GM18867 (cell line): ENCODE results near the gene MUCL3.
"Not testable (repeated sequence)": the region's sequence is repeated elsewhere in the genome, so short reads cannot be mapped to it uniquely, and the experiment has no call there.

Experiments
- ATAC-seq: cut with Tn5 transposase; IDR thresholded peaks from one replicate; pipeline ENCODE4 v1.9.1; 2021; ENCODE audit warnings: mild to moderate bottlenecking, moderate library complexity; ENCODE audit not compliant: unreplicated experiment

MUCL3 gene

DNA sequence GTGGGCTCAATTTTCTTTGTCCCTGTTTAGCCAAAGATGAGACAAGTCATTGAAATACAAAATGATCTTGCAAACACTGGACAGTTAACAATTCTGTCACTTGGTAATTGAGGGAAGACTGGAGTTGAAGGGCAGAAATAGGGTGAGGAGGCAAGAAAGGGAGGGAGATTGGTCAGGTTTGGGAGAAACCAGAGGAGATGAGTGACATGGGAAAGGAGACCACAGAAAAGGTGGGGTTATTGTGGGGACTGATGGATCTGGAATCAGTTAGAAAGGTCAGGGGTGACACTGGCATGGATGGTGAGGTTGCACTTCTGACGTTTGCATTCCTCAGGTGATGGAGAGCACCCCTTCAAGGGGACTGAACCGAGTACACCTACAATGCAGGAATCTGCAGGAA is 32.1 kb upstream of the MUCL3 start:
- no peak for ATAC-seq

DNA sequence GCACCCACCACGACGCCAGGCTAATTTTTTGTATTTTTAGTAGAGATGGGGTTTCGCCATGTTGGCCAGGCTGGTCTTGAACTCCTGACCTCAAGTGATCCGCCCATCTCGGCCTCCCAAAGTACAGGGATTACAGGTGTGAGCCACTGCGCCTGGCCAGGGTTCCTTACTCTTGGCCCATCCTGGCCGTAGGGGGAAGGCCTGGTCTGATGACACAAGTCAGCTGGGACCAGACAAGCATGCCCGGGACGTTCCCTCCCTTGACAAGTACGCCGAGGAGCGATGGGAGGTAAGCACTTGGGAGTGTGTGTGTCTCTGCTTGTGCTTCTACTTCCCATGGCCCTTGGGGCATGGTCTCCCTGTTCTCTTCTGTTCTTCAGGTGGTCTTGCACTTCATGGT is 30.3 kb upstream of the MUCL3 start:
- ATAC-seq, result not testable (repeated sequence)

DNA sequence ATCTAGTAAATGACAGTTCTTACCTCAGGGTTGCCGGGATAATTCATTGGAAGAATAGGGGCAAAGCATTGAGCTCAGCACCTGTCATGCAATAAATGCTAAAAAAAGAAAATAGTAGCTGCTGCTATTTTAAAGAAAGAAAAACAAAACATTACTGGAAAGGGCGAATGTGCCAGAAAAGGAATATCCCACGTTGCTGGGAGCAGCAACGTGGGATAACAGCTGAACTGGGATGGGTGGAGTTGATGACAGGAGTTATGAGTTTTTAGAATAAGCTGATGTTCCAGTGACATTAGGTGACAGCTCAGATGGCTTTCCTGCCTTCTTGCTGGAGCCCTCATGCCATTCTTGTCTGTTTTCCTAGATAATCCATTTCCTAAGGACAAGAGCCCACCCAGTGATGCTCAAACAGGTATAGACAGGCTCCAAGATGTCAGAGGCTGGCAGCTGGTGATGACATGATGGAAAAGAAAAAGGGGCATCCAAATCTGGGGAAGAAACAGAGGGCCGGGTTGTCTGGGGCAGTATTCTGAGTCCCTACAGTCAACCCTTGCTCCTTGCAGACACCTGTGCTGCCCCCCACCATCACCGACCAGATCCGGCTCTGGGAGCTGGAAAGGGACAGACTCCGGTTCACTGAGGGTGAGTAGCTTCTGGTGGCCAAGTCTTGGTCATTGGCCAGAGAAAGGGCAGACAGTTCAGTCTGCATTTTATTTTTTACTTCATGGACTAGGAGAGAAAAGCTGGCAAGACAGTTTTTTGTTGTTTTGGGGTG is 27.8 kb upstream of the MUCL3 start:
- ATAC-seq, result no peak

DNA sequence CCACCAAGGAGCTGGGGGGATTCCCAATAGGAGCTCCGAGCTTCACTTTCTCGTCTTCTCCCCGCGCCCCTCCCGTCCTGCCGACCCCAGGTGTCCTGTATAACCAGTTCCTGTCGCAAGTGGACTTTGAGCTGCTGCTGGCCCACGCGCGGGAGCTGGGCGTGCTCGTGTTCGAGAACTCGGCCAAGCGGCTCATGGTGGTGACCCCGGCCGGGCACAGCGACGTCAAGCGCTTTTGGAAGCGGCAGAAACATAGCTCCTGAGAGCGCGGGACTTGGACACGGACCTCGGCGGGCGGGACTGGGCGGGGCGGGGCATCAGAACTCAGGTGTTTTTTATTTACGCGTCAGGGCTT is 27.1 kb upstream of the MUCL3 start:
- ATAC-seq, result peak; percentile 3

DNA sequence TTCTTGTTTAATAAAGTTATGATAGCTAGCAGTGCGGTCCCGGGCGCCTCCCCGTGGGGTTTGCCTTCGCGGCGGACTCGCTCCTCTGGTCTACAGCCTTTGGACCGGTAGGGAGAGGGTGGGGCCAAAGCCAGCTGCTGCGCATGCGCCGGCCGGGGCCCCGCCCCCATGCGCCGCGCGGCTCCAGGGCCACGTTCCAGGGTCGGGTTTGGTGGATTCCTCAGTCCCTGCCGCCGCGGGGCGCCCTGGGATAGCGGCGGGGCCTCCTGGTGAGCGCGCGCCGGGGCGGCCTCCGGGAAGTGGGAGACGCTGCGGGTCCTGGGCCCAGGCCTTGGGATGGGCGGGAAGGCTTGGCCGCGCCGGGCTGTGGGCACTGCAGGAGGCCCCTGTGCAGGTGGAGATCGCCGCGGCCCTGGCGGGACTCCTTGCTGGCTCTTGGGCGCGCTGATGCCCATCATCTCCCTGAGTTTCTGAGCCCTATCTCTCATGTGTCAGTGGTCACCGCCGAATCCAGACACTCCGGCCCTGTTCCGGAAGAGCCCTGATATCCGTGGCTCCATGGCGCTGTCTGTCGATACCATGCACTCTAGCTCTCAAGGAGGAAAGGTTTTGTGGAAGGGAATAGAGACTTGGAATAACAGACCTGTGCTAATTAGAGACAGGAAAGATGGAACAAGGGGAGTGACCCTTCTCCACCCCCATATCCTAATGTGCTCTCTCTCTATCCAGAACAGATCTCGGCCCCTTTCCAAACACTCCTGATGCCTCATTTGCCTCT is 26.5 kb upstream of the MUCL3 start, which contains the start of gene VARS2:
TSS of gene VARS2 (plus strand) at position 163 of the 778 bp plus-strand sequence. CDS start at position 762, 599 bp downstream.
- ATAC-seq, result peak; percentile 79

DNA sequence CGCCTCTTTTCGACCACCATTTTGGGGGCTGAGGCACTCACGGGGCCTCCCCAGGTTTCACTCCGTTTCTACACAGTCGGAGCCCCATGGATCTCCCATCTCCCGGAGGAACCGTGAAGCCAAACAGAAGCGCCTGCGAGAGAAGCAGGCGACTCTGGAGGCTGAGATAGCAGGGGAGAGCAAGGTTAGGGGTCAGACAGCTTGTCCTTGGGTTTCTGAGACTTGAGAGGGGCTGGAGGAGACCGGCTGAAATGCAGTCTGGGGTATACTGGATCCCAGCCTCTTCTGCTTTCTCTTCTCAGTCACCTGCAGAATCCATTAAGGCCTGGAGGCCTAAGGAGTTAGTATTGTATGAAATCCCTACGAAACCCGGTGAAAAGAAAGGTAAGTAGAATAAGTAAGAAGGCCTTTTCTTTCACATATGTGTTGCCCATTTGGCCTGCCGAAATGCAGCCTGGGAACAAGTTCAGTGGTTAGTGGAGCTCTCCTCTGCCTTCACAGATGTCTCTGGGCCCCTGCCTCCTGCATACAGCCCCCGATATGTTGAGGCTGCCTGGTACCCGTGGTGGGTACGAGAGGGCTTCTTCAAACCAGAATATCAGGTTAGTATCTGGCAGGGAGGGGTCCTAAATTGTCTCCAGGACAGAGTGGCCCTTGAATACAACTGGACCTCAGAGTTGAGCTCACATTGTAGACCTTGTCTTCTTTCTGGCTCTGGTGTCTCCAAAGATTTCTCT is 25.8 kb upstream of the MUCL3 start:
- no peak for ATAC-seq

DNA sequence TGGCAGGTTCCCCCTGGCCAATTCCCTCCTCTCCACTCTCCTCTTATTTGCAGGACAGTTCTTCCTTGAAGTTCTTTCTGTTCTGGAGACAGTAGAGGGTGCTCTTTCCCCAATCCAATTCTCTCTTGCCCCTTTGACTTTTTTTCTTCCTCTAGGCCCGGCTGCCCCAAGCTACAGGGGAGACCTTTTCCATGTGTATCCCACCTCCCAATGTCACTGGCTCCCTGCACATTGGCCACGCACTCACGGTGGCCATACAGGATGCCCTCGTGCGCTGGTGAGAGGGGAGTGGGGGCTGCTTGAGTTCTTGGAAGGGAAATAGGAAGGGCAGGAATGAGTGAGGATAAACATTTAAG is 25.2 kb upstream of the MUCL3 start:
- ATAC-seq, result no peak

DNA sequence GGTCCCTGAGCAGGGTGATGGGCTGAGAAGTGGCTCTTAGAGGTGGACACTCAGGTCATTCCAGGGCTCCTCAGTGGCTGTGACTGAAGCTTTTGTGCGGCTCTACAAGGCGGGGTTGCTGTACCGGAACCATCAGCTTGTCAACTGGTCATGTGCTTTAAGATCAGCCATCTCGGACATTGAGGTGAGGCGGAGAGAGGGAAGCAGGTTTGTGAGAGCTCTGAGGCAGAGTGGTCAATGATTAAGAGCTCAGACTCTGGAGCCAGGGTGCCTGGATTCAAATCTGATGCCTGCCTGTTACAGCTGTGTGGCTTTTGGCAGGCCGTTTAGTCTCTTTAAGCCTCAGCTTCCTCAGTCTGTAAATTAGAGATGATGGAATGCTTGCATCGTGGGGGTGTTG is 23.7 kb upstream of the MUCL3 start:
- no peak for ATAC-seq

DNA sequence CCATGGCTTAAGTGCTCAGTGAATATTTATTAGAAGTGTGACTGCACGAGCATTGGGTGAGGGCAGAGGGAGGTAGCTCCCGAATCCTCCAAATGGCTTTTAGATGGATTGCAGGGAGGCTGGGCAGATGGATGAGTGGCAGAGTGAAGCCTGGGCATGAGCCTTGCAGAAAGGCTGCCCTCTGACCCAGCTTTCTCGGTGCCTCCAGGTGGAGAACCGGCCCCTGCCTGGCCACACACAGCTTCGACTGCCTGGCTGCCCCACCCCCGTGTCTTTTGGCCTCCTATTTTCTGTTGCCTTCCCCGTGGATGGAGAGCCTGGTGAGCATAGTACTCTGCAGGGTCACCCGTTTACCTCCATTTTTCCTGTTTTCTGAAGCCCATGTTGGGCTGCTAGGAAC is 23.3 kb upstream of the MUCL3 start:
- no peak for ATAC-seq

DNA sequence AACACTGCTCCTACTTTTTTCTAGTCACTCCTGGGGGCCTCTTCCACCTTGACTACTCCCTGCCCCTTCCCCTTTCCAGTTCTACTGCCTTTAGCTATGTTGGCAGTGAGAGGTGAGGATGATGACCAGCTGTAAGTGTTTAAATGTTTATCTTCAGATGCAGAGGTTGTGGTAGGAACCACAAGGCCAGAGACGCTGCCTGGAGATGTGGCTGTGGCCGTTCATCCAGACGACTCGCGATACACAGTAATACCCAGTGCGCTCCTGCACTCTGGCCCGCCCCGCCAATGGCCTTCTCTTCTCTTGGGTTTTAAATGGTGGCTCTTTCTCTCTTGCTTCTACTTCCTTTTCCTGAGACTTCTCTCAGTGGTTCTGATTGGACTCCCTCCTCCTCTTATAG is 22.1 kb upstream of the MUCL3 start:
- ATAC-seq, result no peak

DNA sequence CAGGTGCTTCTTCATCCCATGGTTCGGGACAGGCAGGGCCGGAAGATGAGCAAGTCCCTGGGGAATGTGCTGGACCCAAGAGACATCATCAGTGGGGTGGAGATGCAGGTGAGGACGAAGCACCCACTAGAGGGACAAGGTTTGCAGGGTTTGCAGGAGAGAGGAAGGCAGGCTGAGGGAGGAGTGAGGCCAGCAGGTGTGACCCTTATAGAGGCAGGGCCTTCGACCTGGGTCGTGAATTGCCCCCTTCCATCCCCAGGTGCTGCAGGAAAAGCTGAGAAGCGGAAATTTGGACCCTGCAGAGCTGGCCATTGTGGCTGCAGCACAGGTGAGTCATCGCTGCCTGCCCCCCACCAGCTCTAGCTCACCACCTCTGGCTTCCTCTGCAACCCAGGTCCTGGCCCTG is 18.3 kb upstream of the MUCL3 start:
- ATAC-seq, result no peak

DNA sequence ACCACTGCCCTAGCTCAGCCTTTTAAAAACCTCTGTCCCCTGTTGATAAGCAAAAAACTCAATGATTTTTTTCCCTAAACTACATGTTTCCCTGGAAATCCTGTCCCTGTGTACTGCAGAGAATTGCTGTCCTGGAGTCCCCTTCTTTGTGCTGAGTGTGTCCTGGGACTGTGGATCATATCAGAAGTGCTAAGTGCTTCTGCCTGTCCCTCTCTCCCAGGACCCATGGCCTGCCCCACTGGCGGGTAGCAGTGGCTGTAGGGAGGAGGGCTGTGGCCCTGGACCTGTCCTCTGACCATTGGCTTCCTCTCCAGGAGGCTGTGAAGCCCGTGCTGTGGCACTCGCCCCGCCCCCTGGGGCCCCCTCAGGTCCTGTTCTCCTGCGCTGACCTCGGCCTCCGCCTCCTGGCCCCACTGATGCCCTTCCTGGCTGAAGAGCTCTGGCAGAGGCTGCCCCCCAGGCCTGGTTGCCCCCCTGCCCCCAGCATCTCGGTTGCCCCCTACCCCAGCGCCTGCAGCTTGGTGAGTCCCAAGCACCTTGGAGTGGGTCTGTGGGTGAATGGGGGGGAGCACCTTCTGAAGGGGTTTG is 16.6 kb upstream of the MUCL3 start:
- not testable (repeated sequence) for ATAC-seq

DNA sequence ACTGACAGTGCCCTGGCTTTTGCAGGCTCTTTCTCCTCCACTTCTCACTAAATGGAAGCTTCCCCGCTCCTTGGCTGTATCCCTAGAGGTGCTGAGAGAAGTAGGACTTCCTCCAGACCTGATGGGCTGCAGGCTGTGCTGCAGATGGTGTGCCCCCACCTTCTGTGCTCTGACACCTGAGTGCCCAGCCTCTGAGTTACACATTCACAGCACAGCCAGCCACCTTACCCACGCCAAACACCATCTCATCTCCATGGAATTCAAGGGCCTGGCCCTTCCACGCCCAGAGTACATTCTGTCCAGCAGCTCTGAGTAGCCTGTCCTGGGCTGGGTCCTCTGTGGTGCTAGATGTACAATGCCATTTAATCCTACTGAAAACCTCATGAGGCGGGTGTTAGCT is 14.1 kb upstream of the MUCL3 start:
- ATAC-seq, result no peak

DNA sequence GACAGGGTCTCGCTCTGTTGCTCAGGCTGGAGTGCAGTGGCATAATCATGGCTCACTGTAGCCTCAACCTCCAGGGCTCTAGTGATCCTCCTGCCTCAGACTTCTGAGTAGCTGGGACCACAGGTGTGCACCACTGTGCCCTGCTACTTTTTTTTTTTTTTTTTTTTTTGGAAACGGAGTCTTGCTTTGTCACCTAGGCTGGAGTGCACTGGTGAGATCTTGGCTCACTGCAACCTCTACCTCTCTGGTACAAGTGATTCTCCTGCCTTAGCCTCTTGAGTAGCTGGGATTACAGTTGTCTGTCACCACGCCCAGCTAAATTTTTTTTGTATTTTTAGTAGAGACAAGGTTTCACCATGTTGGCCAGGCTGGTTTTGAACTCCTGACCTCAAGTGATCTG is 13.7 kb upstream of the MUCL3 start:
- not testable (repeated sequence) for ATAC-seq

DNA sequence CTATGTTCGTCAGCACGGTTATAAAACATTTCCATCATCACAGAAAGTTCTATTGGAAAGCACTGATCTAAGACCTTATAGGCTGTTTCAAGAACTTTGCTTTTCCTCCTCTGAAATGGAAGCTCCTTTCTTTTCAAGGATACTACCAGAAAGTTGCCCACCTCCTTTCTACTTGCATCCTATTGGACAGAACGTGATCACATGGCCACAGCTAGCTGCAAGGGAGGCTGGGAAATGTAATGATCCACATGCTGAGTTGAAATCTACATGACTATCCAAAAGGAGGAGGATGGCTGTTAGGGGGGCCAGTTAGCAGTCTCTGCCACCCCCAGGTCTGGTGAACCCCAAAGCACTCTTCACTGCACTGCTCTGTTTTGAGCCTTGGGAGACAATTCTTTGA is 12.1 kb upstream of the MUCL3 start:
- no peak for ATAC-seq

DNA sequence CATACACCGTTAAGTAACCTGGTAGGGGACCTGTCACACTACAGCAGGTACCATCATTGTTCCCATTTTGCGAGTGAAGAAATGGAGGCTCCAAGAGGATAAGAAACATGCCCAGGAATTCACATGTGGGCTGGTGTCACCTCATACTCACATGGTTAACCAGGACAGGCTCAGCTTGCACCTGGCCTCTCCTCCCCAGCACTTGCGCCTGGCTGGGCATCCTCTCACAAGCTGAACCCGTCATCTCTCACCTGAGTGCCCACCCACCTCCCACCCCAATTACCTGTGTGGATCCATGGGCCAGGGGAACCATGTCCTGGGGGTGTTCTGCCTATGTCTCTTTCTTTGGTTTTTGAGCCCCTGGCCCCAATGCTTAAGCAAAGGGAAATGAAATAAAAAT is 10.3 kb upstream of the MUCL3 start:
- no peak for ATAC-seq

DNA sequence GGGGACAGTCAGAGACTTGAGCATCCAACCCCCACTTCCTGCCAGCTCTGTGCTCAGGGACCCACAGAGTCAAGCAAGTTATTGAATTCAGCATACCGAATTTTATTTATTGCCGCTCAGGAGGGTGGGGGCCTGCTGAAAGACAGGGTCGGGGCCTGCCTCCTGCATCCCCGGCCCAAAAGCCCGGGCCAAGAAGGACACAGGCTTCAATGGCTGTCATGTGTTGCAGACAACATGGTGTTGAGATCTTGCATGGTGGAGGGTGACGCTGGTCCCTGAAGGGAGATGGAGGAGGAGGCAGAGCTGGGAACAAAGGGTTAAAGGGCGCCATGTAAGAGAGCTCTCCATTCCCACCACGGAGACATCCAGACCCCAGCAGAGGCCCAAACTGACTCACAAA is 9.5 kb upstream of the MUCL3 start:
- no peak for ATAC-seq

DNA sequence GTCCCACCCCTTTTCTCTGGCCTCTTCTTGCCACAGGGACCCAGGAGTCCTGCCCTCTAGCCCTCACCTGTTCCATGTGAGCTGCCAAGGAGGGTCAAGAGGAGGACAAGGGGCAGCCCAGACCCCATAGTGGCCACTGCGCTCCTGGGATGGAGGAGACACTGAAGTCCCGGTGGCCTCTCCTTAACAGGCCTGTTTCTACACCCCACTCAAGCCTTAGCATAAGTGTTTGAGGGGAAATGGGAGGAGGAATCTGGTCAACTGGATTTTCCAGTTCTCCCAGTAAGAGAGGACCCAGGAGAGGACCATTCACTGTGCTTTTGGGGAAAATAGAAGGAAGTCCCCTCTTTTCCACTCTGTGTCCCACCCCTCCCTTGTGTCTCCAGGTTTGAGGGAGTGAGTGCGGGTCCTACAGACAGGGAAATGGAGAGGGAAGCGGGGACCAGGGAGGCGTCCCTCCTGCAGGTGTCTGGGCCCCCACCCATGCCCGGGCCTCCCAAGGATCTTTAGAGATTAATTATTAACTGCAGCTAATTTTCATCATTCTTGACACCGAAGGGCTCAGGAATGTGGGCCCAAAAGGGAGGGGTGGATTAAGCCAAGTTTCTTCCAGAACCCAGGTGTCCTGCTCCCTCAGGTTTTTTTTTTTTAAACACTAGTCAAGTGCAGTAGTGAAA is 8.7 kb upstream of the MUCL3 start, which contains the start of gene SFTA2:
TSS of gene SFTA2 (minus strand) at position 202 of the 677 bp plus-strand sequence. CDS start at position 128, 74 bp downstream.
- no peak for ATAC-seq

DNA sequence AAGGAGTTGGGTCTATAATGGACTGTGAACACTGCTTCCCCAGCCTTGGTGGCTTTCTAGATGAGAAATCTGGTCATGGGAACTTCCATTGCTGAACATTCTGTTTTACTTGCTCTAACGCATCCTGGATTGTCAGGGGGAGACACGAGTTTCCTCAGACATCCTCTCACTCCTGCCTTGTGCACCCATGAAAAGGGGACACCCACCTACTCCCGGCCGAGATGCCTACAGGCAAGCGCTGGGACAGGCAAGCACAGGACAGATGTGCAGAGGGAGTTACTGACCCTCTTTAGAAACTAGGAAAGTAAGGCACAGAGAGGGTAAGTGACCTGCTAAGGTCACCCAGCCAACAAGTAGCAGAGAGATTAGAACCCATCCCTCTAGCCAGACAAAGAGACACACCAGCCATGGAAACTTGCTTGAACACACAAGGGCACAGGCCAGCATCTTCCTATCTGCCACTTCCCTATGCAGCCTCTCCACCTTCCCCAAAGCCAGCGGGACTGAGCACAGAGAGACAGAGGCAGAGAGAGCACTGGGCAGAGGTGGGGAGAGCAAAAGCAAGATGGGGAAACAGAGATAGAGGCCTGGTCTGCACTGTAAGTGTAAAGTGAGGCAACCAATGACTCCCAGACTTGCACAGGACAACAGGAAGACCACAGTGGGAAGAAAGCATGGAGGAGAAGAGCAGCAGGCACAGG is 8.0 kb upstream of the MUCL3 start:
- ATAC-seq, result no peak

DNA sequence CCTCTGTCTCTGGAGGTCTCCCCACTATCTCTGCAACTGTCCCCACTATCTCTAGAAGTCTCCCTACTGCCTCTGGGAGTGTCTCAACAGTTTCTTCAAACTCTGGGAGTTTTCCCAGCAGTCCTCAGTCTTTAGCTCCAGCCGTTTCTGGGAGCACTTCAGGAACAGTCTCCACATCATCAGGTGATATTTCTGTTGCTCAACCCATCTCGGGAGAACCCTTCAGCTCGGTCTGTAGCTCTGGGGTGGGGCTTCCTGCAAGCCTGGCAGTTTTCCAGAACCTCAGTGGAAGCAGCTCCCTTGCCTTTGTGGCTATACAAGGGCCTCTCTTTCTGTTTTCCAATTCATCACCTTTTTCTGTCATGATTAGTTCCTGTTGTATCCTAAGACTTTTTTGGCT is 5.8 kb upstream of the MUCL3 start:
- no peak for ATAC-seq
